Measurements from ENCODE around the gene STRN4.
"Not testable (repeated sequence)": the region's sequence is repeated elsewhere in the genome, so short reads cannot be mapped to it uniquely, and the experiment has no call there.

Gene STRN4

GRCh38 chr19:46724468-46724867 lies 21.8 kb downstream of the STRN4 start:
- no peak for DNase-seq

GRCh38 chr19:46723471-46723870 lies 22.8 kb downstream of the STRN4 start:
- no peak for DNase-seq

- DNase-seq, result no peak
These were observed 23.2 kb downstream of the STRN4 start for GRCh38 chr19:46723023-46723461.

- no peak for DNase-seq
These were observed 23.7 kb downstream of the STRN4 start for GRCh38 chr19:46722421-46723022.

- no peak for DNase-seq
These were observed 24.3 kb downstream of the STRN4 start for GRCh38 chr19:46722004-46722380.

GRCh38 chr19:46721269-46722003 lies 24.8 kb downstream of the STRN4 start:
- no peak for DNase-seq

GRCh38 chr19:46720503-46721239 lies 25.6 kb downstream of the STRN4 start:
- DNase-seq, result no peak

- no peak for DNase-seq
These were observed 26.4 kb downstream of the STRN4 start for GRCh38 chr19:46719629-46720502.

- DNase-seq, result no peak
These were observed 27.2 kb downstream of the STRN4 start for GRCh38 chr19:46718934-46719622.

- DNase-seq, result no peak
These were observed 27.9 kb downstream of the STRN4 start for GRCh38 chr19:46718157-46718933.

- DNase-seq, result no peak
These were observed 28.5 kb downstream of the STRN4 start for GRCh38 chr19:46717716-46718143.

- DNase-seq, result peak; percentile 75
These were observed 29.1 kb downstream of the STRN4 start, which contains the start of gene PRKD2 for GRCh38 chr19:46717034-46717715. Gene PRKD2, minus strand, starts transcription at chr19:46717114. Its CDS starts 744 bp downstream, at chr19:46716370.

GRCh38 chr19:46716672-46717033 lies 29.6 kb downstream of the STRN4 start:
- no peak for DNase-seq

- DNase-seq, result no peak
These were observed 30.1 kb downstream of the STRN4 start for GRCh38 chr19:46715975-46716671.

GRCh38 chr19:46715620-46715974 lies 30.7 kb downstream of the STRN4 start:
- DNase-seq, result no peak

- DNase-seq, result no peak
These were observed 31.7 kb downstream of the STRN4 start for GRCh38 chr19:46714444-46715106.

GRCh38 chr19:46713781-46714443 lies 32.3 kb downstream of the STRN4 start:
- peak; percentile 59 for DNase-seq

GRCh38 chr19:46712768-46713338 lies 33.4 kb downstream of the STRN4 start:
- DNase-seq, result not testable (repeated sequence)

- no peak for DNase-seq
These were observed 35.6 kb downstream of the STRN4 start for GRCh38 chr19:46710687-46711086.
